ENCODE data around the gene RNPS1. TPM values are rescaled to one million over a fixed set of nuclear protein-coding genes. Genes with fewer than 3 reads are reported as not detected.

The RNPS1 gene
- total RNA-seq, 1 donor from 2014 or later, result 73.5 TPM

DNA sequence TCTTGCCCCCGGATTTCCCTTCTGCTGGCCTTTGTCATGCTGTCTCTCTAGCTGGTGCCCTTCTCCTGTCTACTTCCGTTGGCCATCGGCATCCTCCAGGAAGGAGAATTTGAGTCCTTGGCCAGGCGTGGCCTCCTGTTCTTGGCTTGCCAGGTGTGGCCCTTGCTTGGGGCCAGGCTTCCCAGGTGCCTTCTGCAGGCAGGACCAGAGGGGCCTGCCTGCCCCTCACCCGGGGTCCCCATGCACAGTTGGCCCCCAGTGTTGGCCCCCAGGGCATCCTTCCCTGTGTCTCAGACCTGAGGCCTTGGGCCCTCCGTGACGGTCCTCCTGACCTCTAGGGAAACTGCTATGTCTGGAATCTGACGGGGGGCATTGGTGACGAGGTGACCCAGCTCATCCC lies 60.1 kb downstream of the RNPS1 start:
- Histone ChIP-seq H3K27me3 (ENCODE audit: control insufficient read depth, insufficient read depth, low read length) (no peaks in the 10 kb centered on the region), H3K36me3 (ENCODE audit: control insufficient read depth, insufficient read depth, low read length) (peaks cover 18% of the 10 kb centered on the region), H3K4me3 (ENCODE audit: low read depth, low read length) (no peak overlapping the region)
- TF ChIP-seq CTCF (IDR thresholded peaks at IDR 0.05; ENCODE audit: insufficient read depth, low read length, severe bottlenecking), result no peak
- FAIRE-seq (no peak), DNase-seq (ENCODE audit: low read depth) (no peak)

GRCh38 chr16:2206780-2207433 lies 61.0 kb downstream of the RNPS1 start:
- no peak for DNase-seq (ENCODE audit: low read depth)
- no peak for FAIRE-seq
- no peak overlapping the region for H3K4me3 ChIP-seq (ENCODE audit: low read depth, low read length)
- no peaks in the 10 kb centered on the region for H3K27me3 ChIP-seq (ENCODE audit: control insufficient read depth, insufficient read depth, low read length)
- H3K36me3 ChIP-seq (ENCODE audit: control insufficient read depth, insufficient read depth, low read length), result peaks cover 17% of the 10 kb centered on the region
- TF ChIP-seq CTCF (IDR thresholded peaks at IDR 0.05; ENCODE audit: insufficient read depth, low read length, severe bottlenecking), result no peak

- Histone ChIP-seq H3K27me3 (ENCODE audit: control insufficient read depth, insufficient read depth, low read length) (no peaks in the 10 kb centered on the region), H3K4me3 (ENCODE audit: low read depth, low read length) (peak overlapping the region; percentile 65), H3K36me3 (ENCODE audit: control insufficient read depth, insufficient read depth, low read length) (peaks cover 15% of the 10 kb centered on the region)
- DNase-seq (ENCODE audit: low read depth), result no peak
- TF ChIP-seq CTCF (IDR thresholded peaks at IDR 0.05; ENCODE audit: insufficient read depth, low read length, severe bottlenecking), result no peak
- FAIRE-seq, result no peak
Observed at GRCh38 chr16:2206420-2206779, 61.5 kb downstream of the RNPS1 start.

- DNase-seq (ENCODE audit: low read depth), result no peak
- Histone ChIP-seq H3K27me3 (ENCODE audit: control insufficient read depth, insufficient read depth, low read length) (no peaks in the 10 kb centered on the region), H3K4me3 (ENCODE audit: low read depth, low read length) (peak overlapping the region; percentile 65), H3K36me3 (ENCODE audit: control insufficient read depth, insufficient read depth, low read length) (peaks cover 15% of the 10 kb centered on the region)
- TF ChIP-seq CTCF (IDR thresholded peaks at IDR 0.05; ENCODE audit: insufficient read depth, low read length, severe bottlenecking), result no peak
- no peak for FAIRE-seq
Observed at GRCh38 chr16:2205967-2206313, 62.0 kb downstream of the RNPS1 start.

DNA sequence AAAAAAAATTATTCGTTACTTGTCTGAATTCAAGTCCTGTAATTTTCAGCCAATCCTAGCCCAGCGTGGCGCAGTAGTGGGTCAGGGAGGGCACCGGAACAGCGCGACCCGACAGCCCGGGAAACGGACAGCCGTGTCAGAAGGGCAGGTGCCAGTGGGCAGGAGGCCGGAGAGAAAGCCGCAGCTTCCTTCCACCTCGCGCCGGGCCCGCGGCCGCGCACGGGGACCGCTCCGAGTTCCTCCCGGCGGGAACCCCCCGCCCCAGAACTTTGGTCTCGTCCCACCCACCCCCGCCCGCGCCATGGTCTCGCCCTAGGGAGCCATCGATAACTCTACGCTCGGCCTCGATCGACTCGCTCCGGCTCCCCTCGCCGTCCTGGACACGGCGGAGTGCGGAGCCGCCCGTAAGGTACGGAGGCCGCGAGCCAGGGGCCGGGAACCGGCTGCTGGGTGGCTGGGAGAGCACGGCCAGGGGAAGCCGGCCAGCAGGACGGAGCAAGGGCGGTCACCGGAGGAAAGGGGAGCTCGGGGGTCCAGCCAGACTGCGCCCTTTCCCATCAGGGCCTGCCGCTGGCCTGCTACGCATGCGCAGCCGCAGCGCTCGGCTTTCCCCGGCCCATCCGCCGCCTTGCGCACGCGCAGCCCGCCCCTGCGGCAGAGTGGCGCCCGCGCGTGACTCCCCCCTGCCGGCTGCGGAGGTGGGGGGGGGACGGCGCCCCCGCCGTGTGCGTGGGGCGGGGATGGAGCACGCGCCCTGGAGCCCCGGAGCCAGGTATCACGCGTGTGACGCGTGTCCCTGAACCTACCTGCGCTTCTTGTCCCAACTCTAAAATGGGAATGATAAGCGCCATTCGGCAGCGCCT lies 62.6 kb downstream of the RNPS1 start, which contains the start of gene MLST8:
TSS of gene MLST8 (plus strand) at position 351 of the 863 bp plus-strand sequence. CDS start 632 bp downstream, outside the sequence.
- FAIRE-seq (no peak), DNase-seq (ENCODE audit: low read depth) (peak; percentile 51)
- peak within 1 kb of the TSS; percentile 65 for H3K4me3 ChIP-seq (ENCODE audit: low read depth, low read length)
- peaks cover 15% of the 10 kb centered on the region for H3K36me3 ChIP-seq (ENCODE audit: control insufficient read depth, insufficient read depth, low read length)
- peak; percentile 15 for TF ChIP-seq CTCF (IDR thresholded peaks at IDR 0.05; ENCODE audit: insufficient read depth, low read length, severe bottlenecking)
- H3K27me3 ChIP-seq (ENCODE audit: control insufficient read depth, insufficient read depth, low read length), result no peaks in the 10 kb centered on the region
